ENCODE measurements around the gene PELI3.

The PELI3 gene

GRCh38 chr11:66509131-66509561 is 42.4 kb downstream of the PELI3 start:
- no peak for DNase-seq

GRCh38 chr11:66510271-66510989 is 43.7 kb downstream of the PELI3 start, which contains the start of gene BBS1:
TSS of gene BBS1 (plus strand) at chr11:66510635. CDS start at chr11:66510660, 25 bp downstream.
- DNase-seq = peak; percentile 18

GRCh38 chr11:66510990-66511339 is 44.3 kb downstream of the PELI3 start:
- DNase-seq = no peak

- DNase-seq = no peak
These were observed 56.9 kb downstream of the PELI3 start for GRCh38 chr11:66523611-66524010.

- no peak for DNase-seq
These were observed 57.8 kb downstream of the PELI3 start for GRCh38 chr11:66524304-66525040.

Measured in NCI-H2081 treated with DMSO at 0.1 percent for 48 hours (cell line).